Activated T-cell treated with anti-CD3 and anti-CD28 coated beads, Interleukin-2, amount 50 U/mL, for 48 hours (primary cell): ENCODE results near the gene COQ10B.

ENCODE experiments used
- DNase-seq, 2 experiments: peaks; one replicate each; pipeline ENCODE4 v3.0.0-alpha.2; 2020

COQ10B gene

GRCh38 chr2:197502685-197503084 lies 49.3 kb downstream of the COQ10B start:
- DNase-seq, result no peak

DNA sequence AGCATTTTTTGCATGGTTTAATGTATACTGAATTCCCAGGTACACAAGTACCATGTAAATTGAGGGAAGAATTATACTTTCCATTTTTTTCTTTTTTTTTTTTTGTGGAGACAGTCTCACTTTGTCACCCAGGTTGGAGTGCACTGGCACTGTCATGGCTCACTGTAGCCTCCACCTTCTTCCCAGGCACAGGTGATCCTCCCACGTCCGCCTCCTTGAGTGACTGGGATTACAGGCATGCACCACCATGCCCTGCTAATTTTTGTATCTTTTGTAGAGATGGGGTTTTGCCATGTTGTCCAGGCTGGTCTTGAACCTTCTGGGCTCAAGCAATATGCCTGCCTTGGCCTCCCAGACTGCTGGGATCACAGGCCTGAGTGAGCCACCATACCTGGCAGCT lies 50.6 kb downstream of the COQ10B start:
- no peak for DNase-seq

DNA sequence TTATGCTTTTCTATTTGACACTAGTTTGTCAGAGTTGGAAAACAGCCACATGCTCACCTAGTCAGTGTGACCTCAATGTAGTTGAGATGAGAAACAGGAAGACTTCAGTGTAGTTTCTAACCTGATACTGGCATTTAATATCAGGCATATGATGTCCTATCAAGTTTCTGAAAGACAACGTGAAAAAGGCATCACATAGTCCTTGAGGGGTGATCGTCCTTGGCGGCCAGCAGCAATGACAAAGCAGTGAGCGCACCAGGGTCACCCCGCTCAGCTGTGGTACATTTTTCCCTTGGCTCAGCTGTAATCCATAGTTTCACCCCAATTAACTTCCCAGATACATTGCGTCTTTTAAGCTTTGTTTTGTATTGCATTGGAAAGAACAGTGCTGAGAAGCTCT lies 51.2 kb downstream of the COQ10B start:
- no peak for DNase-seq

- DNase-seq, result no peak
Measured at GRCh38 chr2:197506658-197507057, 53.3 kb downstream of the COQ10B start.

DNA sequence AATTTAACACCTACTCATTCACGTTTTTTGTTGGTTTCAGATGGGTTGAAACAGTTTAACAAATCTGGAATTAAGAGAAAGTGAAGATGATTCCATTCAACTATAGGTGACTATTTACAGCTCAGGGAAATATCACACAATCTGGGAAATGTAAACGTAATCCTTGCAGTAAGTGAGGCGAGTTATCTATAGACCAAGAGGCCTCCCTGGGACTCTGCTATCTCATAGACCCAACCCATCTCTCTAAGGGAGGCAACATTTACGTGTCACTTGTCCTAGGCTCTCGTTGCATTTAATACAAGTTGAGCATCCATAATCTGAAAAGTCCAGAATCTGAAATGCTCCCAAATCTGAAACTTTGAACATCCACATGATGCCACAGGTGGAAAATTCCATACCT lies 60.6 kb downstream of the COQ10B start:
- no peak for DNase-seq

DNA sequence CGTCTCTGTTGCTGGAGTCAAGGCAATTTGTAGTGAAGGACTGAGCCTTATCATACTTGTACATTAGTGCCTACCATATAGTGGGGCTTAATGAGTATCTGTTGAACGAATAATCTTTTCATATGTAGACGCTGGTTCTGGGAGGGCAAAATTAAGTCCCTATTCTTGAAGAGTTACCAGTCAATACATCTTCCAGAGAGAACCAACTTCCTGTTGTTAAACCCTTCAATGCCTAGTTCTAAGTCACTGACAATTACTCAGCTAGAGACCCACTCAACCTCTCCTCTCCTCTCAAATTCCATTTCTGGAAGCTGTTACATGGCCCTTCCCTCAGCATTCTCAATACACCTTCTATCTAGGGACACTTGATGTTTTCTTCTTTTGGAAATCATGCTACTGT lies 61.4 kb downstream of the COQ10B start:
- no peak for DNase-seq

DNA sequence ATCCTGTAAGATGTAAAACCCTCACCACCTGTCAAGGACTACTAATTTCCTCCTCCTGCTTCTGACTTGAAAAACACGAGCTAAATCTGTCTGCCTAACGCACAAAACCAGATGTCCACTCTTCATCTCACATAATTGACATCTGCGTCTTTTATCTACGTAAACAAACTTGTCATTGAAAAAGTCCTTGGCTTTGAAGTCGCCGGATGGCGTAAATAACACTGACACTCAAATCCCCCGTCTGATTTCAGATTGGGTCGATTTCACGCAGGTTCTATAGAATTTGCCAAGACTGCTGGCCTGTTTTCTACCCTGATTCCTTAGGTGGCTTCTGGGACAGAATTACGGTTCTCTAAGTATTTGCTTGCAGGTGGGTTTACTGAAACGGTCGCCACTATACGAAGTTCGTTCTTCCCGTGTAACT lies 62.0 kb downstream of the COQ10B start:
- DNase-seq, result no peak

DNA sequence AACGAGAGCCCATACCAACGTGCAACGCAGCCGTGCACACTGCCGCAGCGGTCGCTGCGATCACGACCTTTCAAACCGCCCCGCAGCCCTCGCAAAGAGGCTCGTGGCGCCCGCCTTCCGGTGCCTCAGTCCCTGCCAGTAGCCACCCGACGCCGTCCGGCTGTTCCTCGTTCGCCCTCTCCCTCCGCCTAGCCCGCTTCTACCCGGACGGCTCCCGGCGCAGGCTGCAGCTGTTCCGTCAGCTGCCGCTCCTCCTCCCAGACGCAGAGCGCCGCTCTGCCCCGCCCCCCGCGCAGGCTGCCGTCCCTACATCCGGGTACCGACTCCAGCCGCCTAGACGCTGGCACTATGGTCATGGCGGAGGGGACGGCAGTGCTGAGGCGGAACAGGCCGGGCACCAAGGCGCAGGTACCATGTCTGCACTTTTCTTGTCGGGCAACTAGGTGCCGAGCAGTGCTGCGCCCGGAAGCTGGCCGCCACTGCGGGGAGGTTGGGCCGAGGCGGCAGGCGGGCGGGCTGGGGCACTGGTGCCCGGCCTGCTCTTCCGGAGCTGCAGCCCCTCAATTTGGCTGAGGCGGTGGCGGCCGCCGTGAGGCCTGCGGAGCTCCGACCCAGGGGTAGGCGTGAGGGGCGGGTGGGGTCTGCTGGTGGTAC lies 62.5 kb downstream of the COQ10B start, which contains the start of gene MOB4:
Gene MOB4, plus strand, starts transcription at position 328 of the 654 bp plus-strand sequence. Its CDS starts 21 bp downstream, at position 349.
- peak; percentile 94 to 97 for DNase-seq

DNA sequence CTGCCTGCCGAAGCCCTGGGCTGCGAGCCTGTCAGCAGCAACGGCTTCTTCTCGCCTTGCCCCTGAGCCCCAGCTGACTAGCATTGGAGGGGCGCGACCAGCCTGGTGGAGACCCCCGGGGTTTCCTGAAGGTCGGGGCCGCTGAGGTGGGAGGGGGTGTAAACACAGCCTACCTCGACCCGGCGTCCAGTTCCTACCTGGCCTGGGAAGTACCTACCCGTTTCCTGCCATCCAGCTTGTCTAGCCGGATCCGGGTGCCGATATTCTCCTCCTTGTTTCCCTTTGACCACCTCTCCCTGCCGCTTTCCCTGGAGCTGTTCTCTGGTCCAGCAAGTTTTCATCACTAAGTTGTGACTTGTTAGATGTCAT lies 63.0 kb downstream of the COQ10B start:
- DNase-seq, result no peak

DNA sequence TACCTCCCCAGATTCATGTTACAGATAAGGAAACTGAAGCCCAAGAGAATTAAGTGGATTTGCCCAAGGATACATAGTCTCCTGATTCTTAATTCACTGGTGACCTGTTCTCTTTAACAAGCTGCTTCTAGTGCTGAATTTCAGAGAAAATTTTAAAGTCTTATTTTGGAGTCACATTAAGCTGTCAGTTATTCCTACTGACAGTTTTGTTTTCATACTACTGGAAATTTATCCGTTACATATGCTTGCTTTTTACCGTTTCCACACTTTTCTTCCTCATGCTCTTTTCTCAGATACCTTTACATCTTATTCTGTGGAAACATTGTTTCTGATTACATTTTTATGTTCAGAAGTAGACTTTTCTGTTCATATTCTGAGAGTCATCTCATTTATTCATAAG lies 63.8 kb downstream of the COQ10B start:
- no peak for DNase-seq
